ENCODE results near the gene VSTM2A.
"Not testable (repeated sequence)": the region's sequence is repeated elsewhere in the genome, so short reads cannot be mapped to it uniquely, and the experiment has no call there.

The VSTM2A gene, protein sequence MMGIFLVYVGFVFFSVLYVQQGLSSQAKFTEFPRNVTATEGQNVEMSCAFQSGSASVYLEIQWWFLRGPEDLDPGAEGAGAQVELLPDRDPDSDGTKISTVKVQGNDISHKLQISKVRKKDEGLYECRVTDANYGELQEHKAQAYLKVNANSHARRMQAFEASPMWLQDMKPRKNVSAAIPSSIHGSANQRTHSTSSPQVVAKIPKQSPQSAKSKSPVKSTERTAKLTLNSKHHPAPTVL
- total RNA-seq, result 0 reads per million in 4 donors

DNA sequence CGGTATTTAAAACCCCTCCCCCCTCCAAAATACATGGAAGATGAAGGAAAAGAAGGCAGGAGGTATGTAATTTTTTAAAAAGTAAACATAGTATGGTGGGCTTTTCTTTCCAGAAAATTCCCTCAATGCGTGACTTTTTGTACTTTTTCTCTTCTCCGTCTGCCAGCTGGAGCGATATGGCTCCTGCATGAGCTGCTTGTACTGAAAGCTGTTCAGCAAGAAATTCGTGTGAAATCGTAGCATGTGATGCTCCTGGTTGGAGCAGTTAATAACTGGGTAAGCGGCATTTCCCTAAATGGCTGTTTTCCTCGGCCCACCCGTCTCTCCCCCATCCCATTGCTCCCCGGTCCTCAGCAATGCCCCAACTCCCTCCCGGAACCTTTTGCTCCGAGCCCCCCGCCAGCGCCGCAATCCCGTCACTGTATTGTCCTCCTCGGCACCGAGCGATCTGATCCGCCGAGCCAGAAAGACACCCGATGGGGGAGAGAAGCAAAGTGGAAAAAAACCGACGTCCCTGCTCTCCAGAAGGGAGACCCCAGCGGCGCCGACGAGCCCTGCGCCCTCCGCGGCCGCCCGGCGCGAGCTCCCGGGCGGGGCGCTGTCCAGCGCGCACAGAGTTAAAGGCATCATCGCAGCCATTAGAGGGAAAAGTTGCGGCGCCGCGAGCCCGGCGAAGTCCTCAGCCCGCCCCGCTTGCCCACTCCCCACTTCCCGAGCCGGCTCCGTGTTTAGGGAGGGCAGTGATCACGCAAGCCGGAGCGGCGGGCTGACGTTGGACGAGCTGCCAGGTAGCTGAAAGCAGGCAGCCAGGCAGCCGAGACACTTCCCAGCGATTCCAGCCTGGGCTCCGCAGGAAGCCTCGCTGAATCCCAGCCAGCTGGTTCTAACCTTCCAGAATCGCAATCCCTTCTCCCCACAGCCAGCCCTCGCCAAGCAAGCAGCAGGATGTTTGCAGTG lies at the start of gene VSTM2A:
VSTM2A (plus strand) TSS at position 707 of the 957 bp plus-strand sequence. CDS start 356 bp downstream, outside the sequence.
- DNase-seq, result no peak

DNA sequence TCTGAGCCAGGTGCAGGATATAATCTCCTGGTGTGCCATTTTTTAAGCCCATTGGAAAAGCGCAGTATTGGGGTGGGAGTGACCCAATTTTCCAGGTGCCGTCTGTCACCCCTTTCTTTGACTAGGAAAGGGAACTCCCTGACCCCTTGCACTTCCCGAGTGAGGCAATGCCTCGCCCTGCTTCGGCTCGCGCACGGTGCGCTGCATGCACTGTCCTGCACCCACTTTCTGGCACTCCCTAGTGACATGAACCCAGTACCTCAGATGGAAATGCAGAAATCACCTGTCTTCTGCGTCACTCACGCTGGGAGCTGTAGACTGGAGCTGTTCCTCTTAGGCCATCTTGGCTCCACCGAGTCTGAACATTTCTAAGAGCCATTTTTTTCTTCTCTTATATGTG lies 37.6 kb upstream of the VSTM2A start:
- DNase-seq, result not testable (repeated sequence)

DNA sequence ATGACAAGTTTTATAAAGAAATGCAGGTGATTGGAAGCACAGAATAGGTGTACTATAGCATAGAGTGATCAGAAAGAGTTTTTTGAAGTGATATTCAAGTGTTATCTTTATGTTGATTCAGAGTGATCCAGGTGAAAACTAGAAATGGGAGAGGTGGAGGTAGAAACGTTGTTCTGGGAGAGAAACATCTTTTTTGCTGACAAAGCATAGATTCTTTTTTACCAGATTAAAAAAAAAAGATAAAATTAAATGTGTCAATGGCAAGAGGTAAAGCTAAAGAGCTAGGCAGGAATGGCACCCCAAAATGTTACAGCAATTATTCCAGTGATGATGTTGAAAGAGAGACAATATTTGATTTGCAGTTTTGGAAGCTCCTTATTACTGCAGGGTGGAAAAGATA lies 12.6 kb upstream of the VSTM2A start:
- DNase-seq, result no peak

DNA sequence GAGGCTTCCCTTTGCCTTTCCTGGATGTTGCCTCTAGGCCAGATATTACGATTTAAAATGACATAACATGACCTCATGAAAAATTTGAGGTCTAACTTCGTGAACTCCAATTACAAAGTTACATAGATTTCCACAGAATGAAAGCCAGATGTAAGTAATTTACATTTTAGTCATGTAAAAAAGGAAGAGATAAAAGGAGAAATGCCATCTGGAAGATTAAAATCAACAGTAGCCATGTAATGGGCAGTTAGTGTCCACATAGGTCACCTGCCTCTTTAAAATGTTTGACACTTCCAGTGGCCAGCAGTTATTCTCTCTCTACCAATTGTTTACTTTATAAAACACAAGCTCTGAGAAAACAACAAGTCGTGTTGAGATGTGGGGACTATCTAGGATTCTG lies 4.1 kb upstream of the VSTM2A start:
- DNase-seq, result no peak

DNA sequence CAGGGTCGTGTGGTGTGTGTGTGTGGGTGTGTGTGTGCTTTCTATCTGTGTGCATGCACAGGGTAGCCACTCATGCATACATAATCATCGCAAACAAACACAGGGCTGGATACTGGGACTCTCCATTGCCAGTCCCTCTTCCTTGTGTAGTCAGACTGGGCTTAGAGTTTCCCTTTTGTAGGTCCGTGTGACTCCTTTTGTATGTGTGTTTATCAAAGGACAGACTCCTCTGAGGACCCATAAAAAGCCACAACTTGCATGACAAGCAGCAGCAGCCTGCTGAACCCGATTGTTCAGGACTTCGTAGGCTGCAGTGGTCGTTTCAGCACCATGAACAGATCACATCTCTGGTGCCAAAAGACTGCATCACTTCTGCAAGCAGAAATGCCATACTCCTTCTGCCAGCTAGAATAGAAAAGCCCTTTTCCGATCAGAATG lies 895 bp downstream of the VSTM2A start:
- no peak for DNase-seq

DNA sequence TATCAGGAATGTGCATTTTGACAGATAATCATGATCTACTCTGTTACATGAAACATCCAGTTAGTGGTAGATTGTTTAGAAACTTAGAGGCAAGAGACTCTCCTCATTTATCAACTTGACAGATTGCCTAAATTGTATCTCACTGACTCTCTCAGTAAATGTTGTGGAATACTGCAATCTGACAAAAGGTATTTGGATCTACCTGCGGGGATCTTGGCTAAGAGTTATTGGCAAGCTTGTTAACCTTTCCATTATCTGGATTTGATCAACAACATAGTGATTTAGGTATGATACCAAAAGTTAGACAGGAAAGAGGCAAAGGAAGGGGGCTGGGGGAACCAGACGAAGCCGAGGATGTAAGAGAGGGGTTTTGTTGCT lies 2.0 kb downstream of the VSTM2A start:
- DNase-seq, result no peak

DNA sequence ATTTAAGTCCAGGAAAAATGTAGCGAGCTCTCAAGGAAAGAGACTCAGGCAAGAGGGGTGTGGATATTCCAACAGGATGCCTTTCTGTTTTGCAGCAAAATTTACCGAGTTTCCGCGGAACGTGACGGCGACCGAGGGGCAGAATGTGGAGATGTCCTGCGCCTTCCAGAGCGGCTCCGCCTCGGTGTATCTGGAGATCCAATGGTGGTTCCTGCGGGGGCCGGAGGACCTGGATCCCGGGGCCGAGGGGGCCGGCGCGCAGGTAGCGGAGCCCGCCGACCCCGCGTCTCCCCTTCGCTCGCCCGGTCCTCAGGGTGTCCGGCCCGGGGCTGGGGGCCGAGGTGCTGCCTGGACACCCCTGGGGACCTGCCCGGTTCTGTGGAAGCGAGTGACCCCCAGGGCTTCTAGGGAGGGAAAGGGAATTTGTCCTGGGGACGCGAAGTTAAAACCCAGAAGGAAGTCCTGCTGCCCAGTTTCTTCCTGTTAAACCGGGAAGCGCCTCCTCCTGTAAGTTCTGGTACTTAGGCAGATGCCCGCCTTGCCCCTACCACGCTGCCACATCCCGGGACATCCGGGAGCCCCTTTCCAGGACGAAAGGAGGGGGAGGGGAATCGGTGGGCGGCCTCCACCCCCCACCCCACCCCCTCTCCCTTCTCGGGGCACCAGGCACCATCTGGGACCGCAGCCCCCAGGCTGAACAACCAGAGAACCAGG lies 2.5 kb downstream of the VSTM2A start:
- no peak for DNase-seq

DNA sequence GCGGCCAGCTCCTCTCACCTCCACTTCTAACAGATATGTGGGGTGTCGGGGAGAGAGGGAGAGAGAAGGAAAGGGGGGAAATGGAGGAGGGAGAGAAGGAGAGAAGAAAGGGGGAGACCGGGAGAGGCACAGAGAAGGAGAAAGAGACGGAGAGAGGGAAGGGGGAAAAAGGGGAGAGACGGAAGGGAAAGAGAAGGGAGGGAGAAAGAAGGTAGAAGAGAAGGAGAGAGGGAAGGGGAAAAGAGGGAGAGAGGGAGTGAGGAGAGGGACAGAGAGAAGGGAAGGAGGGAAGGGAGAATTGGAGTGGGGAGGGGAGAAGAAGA lies 3.0 kb downstream of the VSTM2A start:
- no peak for DNase-seq

DNA sequence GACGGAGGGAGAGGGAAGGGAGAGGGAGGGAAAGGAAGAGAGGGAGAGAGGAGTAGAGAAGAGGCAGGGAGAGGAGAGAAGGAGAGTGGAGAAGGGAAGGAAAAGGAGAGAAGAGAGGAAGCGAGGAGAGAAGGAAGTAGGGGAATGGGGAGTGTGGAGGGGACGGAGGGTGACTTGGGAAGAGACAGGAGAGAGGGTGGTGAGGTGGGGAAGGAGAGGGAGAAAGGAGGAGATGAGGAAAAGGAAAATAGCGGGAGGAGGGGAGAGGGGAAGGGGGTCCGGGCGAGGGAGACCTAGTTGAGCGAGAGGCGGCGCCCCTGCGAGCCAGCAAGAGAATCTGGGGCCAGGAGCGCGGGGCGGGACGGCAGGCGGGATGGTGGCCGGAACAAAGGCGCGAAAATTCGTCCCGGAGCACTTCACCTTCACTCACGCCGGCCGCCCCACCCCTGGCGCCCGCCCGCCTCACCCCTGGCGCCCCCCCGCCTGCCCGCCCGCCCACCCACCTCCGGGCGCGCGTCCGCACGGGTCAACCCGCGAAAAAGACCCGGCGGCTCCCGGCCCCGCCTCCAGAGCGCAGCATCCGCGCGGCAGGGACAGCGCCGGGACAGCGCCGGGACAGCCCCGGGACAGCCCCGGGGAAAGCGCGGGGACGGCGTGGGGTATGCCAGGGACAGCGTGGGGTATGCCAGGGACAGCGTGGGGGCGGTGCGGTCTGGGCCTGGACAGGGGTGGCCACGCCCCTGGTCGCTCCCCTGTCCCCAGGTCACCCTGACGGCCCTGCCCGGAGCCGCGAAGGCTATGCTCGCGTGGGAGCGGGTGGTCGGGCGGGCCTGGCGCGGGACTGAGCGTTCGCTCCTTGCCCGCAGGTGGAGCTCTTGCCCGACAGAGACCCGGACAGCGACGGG lies 4.2 kb downstream of the VSTM2A start:
- no peak for DNase-seq

DNA sequence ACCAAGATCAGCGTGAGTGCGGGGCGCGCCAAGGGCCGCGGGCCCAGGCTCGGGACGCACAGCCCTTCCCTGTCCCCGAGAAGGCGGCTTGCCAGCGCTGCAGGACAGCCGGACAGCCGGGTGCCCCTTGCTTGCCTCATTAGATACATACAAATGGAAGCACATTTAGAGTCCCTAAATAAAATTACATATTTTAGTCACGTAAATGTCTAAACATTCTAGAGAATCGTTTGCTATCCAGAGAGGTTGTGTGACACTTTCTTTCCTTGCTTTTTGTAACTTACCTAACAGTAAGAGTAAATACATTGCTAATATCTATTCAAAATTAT lies 4.8 kb downstream of the VSTM2A start:
- no peak for DNase-seq

DNA sequence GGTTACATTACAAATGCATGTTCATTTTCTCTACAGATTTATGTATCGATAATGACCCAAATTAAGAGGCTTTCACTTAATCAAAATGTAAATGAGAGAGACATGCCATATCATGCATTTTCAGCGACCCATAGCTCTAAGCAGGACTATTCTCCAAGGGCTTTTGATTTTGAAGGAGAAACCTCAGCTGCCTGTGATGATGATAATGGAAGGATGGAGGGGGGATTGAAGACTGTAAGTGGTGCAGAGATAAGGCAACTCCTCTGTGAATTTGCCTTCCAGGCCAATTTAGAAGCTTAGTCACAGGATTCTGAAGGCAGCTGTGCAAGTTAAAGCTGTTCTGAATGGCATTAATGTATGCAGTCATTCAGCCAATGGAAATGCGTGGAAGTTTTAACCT lies 8.3 kb downstream of the VSTM2A start:
- DNase-seq, result no peak

DNA sequence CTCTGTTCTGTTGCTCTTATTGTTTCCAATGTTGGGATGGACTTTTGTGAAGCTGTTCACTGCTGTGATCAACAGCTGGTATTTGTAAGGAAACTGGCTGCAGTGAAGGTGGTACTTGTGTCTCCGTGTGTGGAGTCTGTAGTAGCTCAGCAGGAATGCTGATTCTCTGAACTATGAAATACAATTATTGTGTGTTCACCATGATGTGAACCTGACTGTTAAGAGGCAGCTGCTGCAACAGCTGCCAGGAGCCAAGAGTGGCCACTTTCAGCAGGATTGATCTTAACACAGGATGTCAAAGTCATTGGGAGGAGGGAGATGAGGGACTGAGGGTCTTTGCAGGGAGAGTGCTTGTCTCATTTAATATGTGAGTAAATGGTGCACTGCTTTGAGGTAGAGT lies 13.9 kb downstream of the VSTM2A start:
- DNase-seq, result no peak

DNA sequence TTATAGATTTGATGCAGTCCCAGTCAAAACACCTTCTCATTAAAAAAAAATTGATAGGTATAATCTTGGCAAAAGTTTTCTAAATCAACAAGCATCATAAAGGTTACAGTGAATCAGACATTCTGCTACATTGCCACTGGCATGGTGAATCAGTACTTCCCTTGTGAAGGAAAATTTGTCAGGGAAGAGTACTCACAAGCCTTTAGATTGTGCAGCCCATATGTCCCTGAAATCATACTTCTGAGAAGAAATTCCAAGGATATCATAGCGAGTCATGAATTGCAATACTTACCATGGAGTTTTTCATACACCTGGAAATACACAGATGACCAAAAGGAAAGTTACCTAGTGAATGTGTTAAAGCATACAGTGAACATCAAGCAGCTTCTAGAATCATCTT lies 17.2 kb downstream of the VSTM2A start:
- no peak for DNase-seq

DNA sequence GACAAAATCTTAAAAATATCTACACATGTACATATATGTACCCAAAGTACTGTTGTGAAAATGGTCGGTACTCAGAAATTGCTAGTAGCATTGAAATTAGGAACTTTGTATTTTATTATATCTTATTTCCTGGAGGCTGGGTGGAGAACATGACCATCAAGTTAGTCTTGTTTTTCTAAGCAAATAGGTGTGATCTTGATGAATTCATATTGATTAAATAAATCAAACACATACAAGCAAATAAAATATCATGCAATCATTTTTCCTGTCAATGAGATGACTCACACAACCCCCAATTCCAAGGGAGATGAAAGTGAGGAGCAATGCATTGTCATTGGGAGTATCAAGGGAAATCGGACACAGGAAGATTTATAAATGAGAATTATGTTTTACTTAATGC lies 18.0 kb downstream of the VSTM2A start:
- no peak for DNase-seq

DNA sequence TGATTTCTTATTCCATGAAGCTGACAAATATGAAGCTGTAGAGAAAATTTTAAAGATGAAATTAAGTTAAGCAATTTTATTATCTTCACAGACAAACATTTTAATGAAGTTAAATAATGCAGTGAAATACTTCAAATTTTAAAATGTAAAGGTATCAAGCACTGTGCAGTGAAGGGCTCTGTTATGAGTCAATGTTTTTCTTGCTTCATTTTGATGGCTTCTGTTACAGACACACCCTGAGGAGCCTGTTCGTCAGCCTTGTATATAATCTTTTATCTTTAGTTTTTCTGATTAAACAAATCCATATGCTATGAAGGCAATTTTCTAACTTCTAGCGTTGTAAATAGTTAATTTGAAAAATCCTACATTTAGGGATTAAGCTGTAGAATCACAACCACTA lies 18.5 kb downstream of the VSTM2A start:
- DNase-seq, result no peak

DNA sequence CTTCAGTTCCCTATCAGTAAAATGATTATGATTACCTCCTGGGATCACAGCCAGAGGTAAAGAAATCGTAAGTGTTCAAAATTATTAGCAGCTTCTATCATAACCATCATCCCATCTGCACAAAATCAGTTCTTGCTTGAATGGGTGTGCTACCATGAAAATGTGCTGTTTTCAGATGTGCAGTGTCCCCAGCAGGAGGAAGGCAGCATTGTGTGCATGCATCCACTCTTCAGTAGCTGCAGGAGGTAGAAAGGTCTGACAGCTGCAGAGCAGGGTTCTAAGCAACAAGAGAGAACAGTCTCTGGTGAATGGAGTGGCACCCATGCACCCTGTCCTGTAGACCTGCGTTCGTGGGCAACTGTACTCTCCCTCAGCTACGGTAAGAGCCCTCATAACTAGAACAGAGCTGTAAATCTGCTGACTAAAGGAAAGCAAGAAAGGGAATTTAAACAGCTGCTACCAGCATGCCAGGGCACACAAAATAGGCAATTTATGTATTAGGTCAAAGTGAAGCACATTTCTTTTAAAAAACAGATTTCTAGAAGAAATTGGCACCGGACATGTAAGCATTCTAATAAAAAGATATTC lies 21.2 kb downstream of the VSTM2A start:
- DNase-seq, result no peak

DNA sequence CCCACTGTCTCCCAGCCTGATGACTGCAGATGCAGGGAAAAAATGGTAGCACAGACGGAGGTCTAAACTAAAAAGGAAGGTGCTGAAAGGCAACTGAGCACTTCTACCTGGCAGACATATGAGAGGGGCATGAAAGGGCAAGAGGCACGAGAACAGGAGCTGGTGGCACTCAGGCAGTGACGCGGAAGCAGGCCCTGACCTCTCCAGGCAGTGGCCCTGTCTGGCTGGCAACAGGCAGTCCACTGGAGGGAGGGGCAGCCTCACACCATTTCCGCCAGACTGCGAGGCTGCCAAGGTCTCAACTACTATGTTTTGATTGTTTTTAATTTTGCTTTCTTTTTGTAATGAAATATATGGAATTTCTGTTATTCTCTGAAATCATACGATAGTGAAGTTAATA lies 23.3 kb downstream of the VSTM2A start:
- DNase-seq, result no peak

DNA sequence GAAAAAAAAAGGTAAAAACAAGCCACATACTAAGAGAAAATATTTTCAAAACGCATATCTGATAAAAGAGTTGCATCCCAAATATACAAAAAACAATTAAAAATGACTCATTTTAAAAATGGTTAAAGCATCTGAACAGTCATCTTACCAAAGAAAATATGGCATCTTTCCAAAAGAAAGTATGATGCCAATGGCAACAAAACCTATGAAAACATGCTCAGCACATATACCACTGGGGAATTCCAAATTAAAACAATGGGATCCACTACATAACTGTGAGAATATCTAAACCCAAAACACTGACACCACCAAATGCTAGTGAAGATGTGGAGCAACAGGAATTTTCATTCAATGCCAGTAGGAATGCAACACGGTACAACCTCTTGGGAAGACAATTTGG lies 39.3 kb downstream of the VSTM2A start:
- no peak for DNase-seq

DNA sequence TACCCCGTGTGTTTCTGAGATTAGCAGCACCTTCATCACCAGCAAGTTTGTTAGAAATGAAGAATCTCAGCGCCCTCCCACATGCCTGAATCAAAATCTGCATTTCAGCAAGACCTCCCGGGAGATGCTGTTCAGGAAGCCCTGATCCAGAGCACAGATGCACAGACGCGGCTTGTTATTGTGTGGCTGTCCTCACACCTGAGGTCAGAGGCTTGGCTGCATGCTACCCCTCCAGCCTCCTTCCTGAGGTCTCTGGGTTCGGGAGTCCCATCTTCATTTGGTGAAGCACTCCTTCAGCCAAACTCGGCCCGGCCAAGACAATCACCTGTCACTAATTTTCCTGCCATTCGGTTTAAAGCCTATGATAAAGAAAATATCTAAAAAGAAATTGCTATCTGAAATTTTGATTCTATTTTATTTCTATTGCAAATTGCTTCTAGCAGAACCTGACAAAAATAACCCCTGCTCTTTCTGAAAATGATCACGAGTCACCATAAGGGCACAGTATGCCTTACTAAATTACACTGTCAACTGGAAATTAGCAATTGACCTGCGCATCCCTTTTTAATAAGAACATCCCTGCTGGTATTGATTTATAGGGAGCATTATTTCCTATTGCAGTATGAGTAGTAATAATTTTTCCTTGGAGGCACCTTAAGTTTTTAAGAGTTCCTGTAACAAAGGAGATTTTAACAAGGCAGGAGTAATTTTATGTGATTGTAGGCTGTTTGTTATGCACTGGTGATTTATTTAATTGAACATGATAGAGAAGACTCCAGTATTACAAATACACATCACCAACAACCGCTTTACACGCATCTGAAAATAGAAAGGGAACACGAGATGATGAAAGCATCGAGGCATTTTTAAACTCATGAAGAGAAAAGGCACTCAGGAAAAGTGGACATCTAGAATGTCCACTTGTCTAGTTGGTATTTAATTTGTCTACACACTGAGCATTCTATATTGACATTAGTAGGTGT lies 49.5 kb downstream of the VSTM2A start:
- DNase-seq, result no peak

DNA sequence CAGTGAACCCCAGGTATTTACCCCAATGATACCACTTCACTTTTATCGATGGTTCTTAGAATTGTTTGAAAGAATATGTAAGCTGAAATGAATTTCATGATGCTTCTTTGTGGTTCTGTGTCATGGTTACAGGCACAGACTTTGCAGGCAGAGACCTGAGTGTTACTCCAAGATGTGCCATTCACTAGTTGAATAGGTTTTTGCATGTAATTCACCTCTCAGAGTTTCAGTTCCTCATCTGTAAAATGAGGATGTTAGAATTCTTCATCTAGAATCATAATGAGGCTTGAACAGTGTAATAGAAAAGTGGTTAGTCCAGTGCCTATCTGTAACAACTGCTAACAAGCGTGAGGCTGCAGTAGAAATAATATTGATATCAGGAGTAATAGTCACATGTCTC lies 54.6 kb downstream of the VSTM2A start:
- DNase-seq, result no peak

DNA sequence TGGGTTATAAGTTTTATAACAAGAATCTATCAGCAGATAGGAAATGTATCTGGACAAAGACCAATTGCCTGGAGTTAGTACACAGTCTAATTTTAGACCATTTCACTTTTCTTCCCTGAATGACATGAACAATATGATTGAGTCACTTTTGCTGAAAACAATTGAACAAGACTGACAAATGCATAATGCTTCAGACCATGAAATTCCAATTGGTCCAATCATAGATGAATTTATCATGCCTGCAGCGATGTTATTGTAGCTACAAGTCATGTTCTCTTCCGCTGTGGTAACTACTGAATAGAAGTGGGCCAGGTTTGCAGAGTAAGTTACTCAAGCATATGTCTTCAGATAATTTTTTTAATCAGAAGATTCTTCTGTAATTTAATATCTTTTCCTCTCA lies 73.4 kb downstream of the VSTM2A start:
- DNase-seq, result no peak
